SK-N-MC (cell line): ENCODE data around the gene STPG1.

ENCODE experiments used
- DNase-seq: peaks from one replicate; pipeline ENCODE4 v3.0.0-alpha.2; 2011; ENCODE audit warnings: low read depth, low spot score
- H3K27ac ChIP-seq: fragments of 200-600 bp; sonication (generic); 2 replicates; pipeline ENCODE4 v1.5.1; 2016; ENCODE audit warnings: mixed run types
- H3K36me3 ChIP-seq: fragments of 200-600 bp; sonication (generic); 2 replicates; pipeline ENCODE4 v1.6.1; 2017; ENCODE audit warnings: antibody characterized with exemption, low read length, mixed read lengths; ENCODE audit not compliant: insufficient read depth
- H3K4me3 ChIP-seq: fragments of 200-600 bp; sonication (generic); 2 replicates; pipeline ENCODE4 v1.5.1; 2016
- H3K9ac ChIP-seq: fragments of 200-600 bp; sonication (generic); 2 replicates; pipeline ENCODE4 v1.8.0; 2017; ENCODE audit warnings: mixed run types, mixed read lengths; ENCODE audit not compliant: insufficient read length
- H3K9me3 ChIP-seq: fragments of 200-600 bp; sonication (generic); 2 replicates; pipeline ENCODE4 v1.6.1; 2017; ENCODE audit warnings: low read depth, mild to moderate bottlenecking, antibody characterized with exemption, low read length, moderate library complexity, mixed read lengths
- EZH2 ChIP-seq: fragments of 200-600 bp; sonication (generic); IDR thresholded peaks from one replicate; pipeline ENCODE4 v1.6.1; 2017; ENCODE audit warnings: antibody characterized with exemption
- FOXP2 ChIP-seq: optimal IDR thresholded peaks from 2 replicates; pipeline ENCODE3; 2011; ENCODE audit warnings: mild to moderate bottlenecking, moderate library complexity; ENCODE audit not compliant: insufficient read depth; ENCODE audit errors: extremely low read length, control extremely low read depth
- POLR2AphosphoS5 ChIP-seq: IDR thresholded peaks from 2 replicates; pipeline ENCODE4 v1.6.1; 2012; ENCODE audit warnings: mild to moderate bottlenecking, low read depth, low read length, borderline replicate concordance

The STPG1 gene

DNA sequence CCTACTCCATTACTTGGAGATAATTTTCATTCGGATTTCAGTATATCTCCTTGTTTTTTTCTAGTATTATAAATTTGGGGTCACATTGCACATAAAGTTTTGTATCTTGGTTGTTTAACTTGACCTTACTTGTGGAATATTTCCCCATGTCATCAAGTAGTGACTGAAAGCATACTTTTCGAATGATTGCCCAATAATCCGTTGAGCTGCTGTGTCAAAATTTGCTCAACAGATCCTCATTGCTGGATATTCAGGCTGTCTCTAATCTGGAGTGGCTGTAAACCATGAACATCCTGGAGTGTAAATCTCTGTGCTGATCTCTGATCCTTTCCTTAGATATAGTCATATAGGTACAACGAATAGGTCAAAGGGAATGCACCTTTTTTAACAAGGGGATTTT, 7.0 kb upstream of the STPG1 start:
- Histone ChIP-seq H3K9ac (no peak overlapping the region), H3K36me3 (no peaks in the 10 kb centered on the region), H3K27ac (no peak overlapping the region), H3K4me3 (no peak overlapping the region), H3K9me3 (no peaks in the 10 kb centered on the region)
- no peak for TF ChIP-seq POLR2AphosphoS5
- no peak for TF ChIP-seq EZH2
- TF ChIP-seq FOXP2, result no peak
- no peak for DNase-seq

DNA sequence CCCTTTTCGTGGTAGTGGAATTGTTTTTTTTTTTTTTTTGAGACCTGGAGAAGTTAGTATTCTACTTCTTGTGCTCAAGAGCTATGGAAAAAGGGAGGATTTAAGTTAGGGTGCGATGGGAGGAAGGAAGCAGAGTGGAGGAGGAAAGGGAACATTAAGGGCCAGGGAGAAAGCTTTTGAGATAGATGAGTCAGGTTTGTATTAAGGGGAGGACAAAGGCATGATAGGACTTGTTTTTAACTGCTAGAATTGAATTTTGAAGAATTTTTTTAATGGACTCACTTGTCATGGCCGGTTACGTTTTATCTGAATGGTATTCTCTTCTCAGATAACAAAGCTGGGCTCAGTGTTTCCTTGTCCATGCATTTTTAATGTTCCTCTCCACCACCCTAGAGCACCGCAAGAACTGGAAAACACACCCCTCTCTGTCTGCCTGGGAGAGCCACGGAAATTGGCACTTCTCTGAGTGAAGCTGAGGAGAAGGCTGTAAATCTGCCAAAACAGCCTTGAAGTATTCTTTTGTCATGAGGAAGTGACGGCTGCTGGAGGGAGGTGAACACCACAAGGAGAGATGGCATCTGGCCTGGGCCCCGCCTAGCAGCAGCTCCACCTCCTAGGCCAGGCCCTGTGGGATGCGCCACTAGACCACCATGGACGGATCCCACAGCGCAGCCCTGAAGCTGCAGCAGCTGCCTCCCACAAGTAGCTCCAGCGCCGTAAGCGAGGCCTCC, 5.5 kb upstream of the STPG1 start:
- TF ChIP-seq FOXP2, result no peak
- TF ChIP-seq EZH2, result no peak
- TF ChIP-seq POLR2AphosphoS5, result no peak
- Histone ChIP-seq H3K36me3 (no peaks in the 10 kb centered on the region), H3K9me3 (no peaks in the 10 kb centered on the region), H3K9ac (no peak overlapping the region), H3K4me3 (no peak overlapping the region), H3K27ac (no peak overlapping the region)
- DNase-seq, result no peak

DNA sequence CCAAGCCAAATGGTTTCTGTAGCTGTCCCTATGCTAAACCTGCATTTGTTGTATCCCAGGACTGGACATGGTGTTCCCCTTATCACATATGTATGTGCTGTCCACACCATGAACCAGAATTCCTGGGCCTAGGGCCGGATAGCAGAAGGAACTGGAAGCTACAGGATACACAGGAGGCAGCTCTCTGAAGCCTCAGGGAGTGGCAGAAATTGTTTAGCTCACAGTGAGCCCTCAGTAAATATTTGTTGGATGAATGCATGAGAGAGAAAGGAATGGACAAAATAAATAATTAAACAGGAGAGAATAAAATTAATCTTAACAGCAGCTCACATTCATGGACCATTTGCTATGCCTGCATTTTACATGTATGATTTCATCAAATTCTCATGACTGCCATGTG, 4.1 kb upstream of the STPG1 start:
- no peak overlapping the region for H3K9ac ChIP-seq
- TF ChIP-seq EZH2 (no peak), FOXP2 (no peak), POLR2AphosphoS5 (no peak)

DNA sequence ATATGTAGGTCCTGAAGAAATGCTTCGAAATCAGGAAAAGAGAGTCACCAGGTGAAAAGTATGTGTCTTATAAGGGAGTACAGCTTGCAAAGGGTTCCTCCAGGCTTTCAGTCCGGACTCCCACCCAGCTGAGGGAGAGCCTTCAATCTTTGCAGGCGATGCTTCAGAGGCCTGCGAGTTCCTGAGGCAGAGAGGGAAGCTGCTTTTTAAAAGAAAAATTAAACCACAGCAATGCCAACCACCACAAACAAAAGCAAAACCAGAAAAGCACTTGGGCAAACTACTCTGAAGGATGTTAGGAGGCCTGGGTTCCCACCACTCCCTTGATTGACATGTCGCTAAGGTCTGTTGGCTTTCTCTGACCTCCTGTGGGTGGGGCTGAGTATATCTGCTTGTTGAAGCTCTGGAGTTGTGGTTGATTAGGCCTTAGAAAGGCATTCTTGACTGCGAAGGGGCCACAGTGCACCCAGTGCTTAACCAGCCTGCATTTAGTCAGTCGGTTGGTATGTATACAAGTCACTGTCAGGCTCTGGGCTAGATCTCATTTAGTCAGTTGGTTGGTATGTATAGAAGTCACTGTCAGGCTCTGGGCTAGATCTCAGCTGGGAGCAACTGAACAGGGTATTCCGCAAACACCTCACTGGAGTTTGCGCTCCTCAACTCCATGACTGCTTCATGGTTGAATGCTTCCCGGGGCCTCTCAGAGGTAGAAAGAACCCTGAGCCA, 3.2 kb upstream of the STPG1 start:
- no peaks in the 10 kb centered on the region for H3K9me3 ChIP-seq
- no peak overlapping the region for H3K9ac ChIP-seq
- TF ChIP-seq FOXP2, result no peak
- TF ChIP-seq EZH2, result no peak
- no peak for TF ChIP-seq POLR2AphosphoS5
- H3K36me3 ChIP-seq, result no peaks in the 10 kb centered on the region
- H3K4me3 ChIP-seq, result peak overlapping the region; percentile 92
- DNase-seq, result no peak
- H3K27ac ChIP-seq, result no peak overlapping the region

More for the DNA sequence above, 4.1 kb upstream of the STPG1 start:
- no peak overlapping the region for H3K4me3 ChIP-seq
- DNase-seq, result no peak
- no peaks in the 10 kb centered on the region for H3K9me3 ChIP-seq
- H3K36me3 ChIP-seq, result no peaks in the 10 kb centered on the region
- H3K27ac ChIP-seq, result no peak overlapping the region

DNA sequence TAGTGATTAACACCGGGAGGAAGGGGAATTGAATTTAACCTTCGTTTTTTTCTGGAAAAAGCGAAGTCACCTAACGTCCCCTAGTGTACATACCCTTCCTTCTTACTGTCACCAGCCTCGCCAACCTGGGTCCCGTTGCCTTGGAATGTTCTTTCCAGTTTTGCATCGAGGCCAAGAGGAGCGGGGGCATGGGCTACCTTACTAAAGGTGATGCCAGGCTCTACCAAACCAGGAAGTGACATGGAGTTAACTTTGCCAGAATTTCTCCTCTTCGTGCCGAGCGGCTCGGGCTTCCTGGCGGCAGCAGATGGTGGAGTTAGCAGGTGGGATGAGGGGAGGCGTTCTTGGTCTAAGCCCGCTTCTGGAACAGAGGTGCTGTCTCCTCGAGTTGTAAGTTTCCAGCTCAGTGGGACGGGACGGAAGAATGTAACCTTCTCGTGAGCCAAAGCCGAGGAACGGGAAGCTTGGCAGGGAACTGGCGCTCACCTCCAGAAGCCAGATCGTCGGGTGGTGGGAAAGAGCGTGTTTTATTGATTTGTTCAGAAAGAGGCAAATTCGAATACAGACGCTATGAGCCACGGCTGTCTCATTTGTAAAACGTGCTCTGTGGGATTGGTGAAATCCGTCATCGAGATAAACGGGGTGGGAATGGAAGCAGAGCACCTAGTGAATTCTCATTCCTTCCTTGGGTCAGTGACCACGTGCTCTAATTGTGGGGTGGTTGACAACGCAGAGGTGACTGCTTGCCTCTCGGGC, 2.5 kb upstream of the STPG1 start:
- H3K27ac ChIP-seq, result no peak overlapping the region
- DNase-seq, result no peak
- no peaks in the 10 kb centered on the region for H3K36me3 ChIP-seq
- H3K9ac ChIP-seq, result peak overlapping the region; percentile 49
- no peak for TF ChIP-seq POLR2AphosphoS5
- TF ChIP-seq FOXP2, result no peak
- no peak for TF ChIP-seq EZH2
- peak overlapping the region; percentile 92 for H3K4me3 ChIP-seq
- no peaks in the 10 kb centered on the region for H3K9me3 ChIP-seq

DNA sequence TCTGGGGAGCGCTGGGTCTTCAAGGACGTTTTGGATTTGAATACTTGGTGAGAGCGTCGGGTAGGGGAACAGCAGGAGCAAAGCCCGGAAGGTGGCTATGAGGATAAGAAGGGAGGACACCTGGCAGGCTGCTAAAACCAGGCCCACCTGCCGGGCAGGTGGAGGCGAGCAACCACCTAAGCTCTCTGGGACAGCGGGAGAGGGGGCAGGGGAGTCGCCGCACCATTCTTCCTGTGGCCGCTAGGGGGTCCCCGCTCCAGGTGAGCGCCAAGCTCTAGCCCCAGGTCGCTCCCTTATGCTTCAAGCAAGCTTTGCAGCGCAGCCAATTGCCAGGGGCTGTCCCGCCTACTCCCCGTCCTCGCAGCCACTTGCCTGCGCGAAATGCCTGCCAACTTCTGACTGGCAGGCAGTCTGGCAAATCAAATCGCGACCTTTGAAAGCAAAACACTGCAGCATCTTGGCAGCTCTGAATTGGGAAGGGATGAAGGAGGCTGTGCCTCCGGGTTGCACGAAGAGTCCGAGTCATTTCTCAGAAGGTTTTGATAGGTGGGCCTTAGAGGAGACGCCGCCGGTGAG, 1.8 kb upstream of the STPG1 start, which contains the start of gene NIPAL3:
Gene NIPAL3 (plus strand): TSS at position 469 of the 576 bp plus-strand sequence. CDS start 3,746 bp downstream, outside the sequence.
- Histone ChIP-seq H3K27ac (no peak within 1 kb of the TSS), H3K36me3 (no peaks in the 10 kb centered on the region)
- peak; percentile 63 for TF ChIP-seq FOXP2
- no peak for TF ChIP-seq POLR2AphosphoS5

DNA sequence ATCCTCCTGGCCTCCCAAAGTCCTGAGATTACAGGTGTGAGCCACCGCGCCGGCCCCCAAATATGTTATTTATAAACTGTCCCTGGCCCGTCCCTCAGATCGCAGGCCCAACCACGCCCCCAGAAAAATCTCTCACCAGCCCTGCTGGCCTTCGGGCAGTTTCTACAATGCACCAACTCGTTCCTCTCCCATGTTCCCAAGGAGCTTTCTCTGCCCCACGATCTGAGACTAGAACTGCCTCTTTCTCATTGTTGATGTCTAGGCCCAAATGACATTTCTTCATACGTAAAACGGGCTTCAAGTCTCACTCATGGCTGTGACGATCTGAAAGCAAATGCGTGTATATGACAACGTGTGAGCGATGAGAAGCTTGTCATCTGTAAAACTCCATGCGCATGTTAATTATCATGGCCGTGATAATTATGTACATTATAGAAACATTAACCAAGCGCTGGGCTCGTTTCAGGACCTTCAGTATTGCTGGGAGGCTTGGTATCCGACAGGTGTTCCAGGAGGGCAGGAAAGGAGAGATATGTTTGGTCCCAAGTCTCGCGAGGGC, 1.3 kb upstream of the STPG1 start:
- no peak overlapping the region for H3K9ac ChIP-seq
- H3K36me3 ChIP-seq, result no peaks in the 10 kb centered on the region
- no peaks in the 10 kb centered on the region for H3K9me3 ChIP-seq
- TF ChIP-seq EZH2 (no peak), FOXP2 (no peak), POLR2AphosphoS5 (no peak)
- no peak overlapping the region for H3K27ac ChIP-seq
- no peak for DNase-seq
- peak overlapping the region; percentile 92; the same call in 1 of the 2 replicates for H3K4me3 ChIP-seq

More for the DNA sequence above, 1.8 kb upstream of the STPG1 start, which contains the start of gene NIPAL3:
- DNase-seq, result peak; percentile 94
- Histone ChIP-seq H3K9me3 (no peaks in the 10 kb centered on the region), H3K4me3 (peak within 1 kb of the TSS; percentile 92), H3K9ac (peak within 1 kb of the TSS; percentile 49)
